SK-N-MC (cell line): ENCODE measurements around the gene ERC2.

ENCODE experiments used
- DNase-seq: peaks from one replicate; pipeline ENCODE4 v3.0.0-alpha.2; 2011; ENCODE audit warnings: low read depth, low spot score
- H3K27ac ChIP-seq: fragments of 200-600 bp; sonication (generic); 2 replicates; pipeline ENCODE4 v1.5.1; 2016; ENCODE audit warnings: mixed run types
- H3K36me3 ChIP-seq: fragments of 200-600 bp; sonication (generic); 2 replicates; pipeline ENCODE4 v1.6.1; 2017; ENCODE audit warnings: antibody characterized with exemption, low read length, mixed read lengths; ENCODE audit not compliant: insufficient read depth
- H3K4me3 ChIP-seq: fragments of 200-600 bp; sonication (generic); 2 replicates; pipeline ENCODE4 v1.5.1; 2016
- H3K9ac ChIP-seq: fragments of 200-600 bp; sonication (generic); 2 replicates; pipeline ENCODE4 v1.8.0; 2017; ENCODE audit warnings: mixed run types, mixed read lengths; ENCODE audit not compliant: insufficient read length
- H3K9me3 ChIP-seq: fragments of 200-600 bp; sonication (generic); 2 replicates; pipeline ENCODE4 v1.6.1; 2017; ENCODE audit warnings: low read depth, mild to moderate bottlenecking, antibody characterized with exemption, low read length, moderate library complexity, mixed read lengths
- EZH2 ChIP-seq: fragments of 200-600 bp; sonication (generic); IDR thresholded peaks from one replicate; pipeline ENCODE4 v1.6.1; 2017; ENCODE audit warnings: antibody characterized with exemption
- FOXP2 ChIP-seq: optimal IDR thresholded peaks from 2 replicates; pipeline ENCODE3; 2011; ENCODE audit warnings: mild to moderate bottlenecking, moderate library complexity; ENCODE audit not compliant: insufficient read depth; ENCODE audit errors: extremely low read length, control extremely low read depth
- POLR2AphosphoS5 ChIP-seq: IDR thresholded peaks from 2 replicates; pipeline ENCODE4 v1.6.1; 2012; ENCODE audit warnings: mild to moderate bottlenecking, low read depth, low read length, borderline replicate concordance

The ERC2 gene

DNA sequence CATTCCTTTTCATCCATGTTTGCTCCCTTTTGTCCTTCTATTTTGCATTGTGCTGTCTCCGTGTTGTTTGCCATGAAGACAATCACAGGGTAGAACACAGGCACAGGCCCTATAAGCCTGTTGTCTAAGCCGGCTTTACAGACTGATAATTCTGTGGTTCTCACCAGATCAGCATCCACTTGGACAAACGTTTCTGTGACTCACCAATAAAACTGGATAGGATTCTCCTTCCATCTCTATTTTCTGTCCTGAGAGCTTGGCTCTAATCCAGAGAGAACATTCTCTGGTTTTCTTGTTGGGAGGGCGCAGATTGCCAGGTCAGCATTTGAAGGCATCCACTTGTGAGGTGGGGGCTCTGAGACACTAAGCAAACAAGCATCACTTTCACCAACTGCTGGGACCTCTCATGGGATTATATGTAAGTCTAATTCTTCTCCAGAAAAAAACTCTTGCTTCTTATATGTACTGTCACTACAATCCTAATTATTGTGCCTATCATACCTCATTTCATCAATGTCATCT, 101.6 kb downstream of the ERC2 start:
- no peak for DNase-seq
- Histone ChIP-seq H3K9me3 (no peaks in the 10 kb centered on the region), H3K4me3 (no peak overlapping the region), H3K36me3 (no peaks in the 10 kb centered on the region), H3K27ac (no peak overlapping the region), H3K9ac (no peak overlapping the region)
- no peak for TF ChIP-seq FOXP2
- no peak for TF ChIP-seq EZH2
- no peak for TF ChIP-seq POLR2AphosphoS5

- H3K4me3 ChIP-seq, result no peak overlapping the region
- TF ChIP-seq FOXP2, result no peak
- TF ChIP-seq EZH2, result no peak
- no peak for TF ChIP-seq POLR2AphosphoS5
- H3K9ac ChIP-seq, result no peak overlapping the region
- no peaks in the 10 kb centered on the region for H3K9me3 ChIP-seq
- no peak overlapping the region for H3K27ac ChIP-seq
- DNase-seq, result no peak
- no peaks in the 10 kb centered on the region for H3K36me3 ChIP-seq
Measured at GRCh38 chr3:56365905-56366640, 102.2 kb downstream of the ERC2 start.

- no peak overlapping the region for H3K9ac ChIP-seq
- DNase-seq, result no peak
- no peak overlapping the region for H3K27ac ChIP-seq
- no peak overlapping the region for H3K4me3 ChIP-seq
- no peaks in the 10 kb centered on the region for H3K36me3 ChIP-seq
- TF ChIP-seq EZH2, result no peak
- H3K9me3 ChIP-seq, result no peaks in the 10 kb centered on the region
Measured at GRCh38 chr3:56364665-56365064, 103.6 kb downstream of the ERC2 start.

DNA sequence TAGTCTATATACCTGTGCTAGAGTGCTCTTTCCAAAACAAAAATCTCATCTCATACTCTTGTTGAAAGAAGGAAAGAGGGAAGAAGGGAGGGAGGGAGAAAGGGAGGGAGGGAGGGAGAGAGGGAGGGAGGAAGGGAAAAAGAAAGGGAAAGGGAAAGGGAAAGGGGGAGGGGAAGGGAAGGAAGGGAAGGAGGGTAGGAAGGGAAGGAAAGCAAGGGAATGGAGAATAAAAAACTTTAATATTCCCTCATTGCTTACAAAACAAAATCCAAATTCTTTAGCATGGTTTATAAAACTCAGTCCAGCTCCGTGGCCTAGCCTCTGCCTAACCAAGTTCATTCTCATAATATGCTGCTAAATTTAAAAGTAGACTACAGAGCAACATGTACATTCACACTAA, 104.5 kb downstream of the ERC2 start:
- H3K9me3 ChIP-seq, result no peaks in the 10 kb centered on the region
- H3K36me3 ChIP-seq, result no peaks in the 10 kb centered on the region
- TF ChIP-seq FOXP2 (no peak), POLR2AphosphoS5 (no peak), EZH2 (no peak)
- no peak overlapping the region for H3K4me3 ChIP-seq
- no peak overlapping the region for H3K9ac ChIP-seq
- no peak overlapping the region for H3K27ac ChIP-seq
- no peak for DNase-seq

DNA sequence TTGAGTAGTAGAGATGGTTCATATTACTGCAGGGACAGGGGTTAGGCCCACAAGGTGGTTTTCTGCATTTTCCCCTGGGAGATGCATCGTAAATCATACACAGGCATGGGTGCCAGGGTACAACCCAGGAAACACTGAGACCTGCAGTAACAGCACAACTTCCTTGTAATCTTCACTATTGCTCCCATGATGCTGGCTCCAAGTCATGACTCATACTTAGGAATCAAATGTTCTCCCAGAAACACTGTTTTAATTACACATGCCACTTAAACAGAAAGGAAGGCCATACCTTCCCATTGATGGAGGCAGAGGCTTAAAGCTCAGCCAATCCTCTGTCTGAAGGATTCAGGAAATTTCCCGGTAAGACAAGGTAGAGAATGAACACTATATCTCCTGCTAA, 106.5 kb downstream of the ERC2 start:
- TF ChIP-seq FOXP2 (no peak), POLR2AphosphoS5 (no peak), EZH2 (no peak)
- Histone ChIP-seq H3K27ac (no peak overlapping the region), H3K9me3 (no peaks in the 10 kb centered on the region), H3K36me3 (no peaks in the 10 kb centered on the region), H3K4me3 (no peak overlapping the region), H3K9ac (no peak overlapping the region)
- no peak for DNase-seq

GRCh38 chr3:56357266-56357665, 111.0 kb downstream of the ERC2 start:
- Histone ChIP-seq H3K36me3 (no peaks in the 10 kb centered on the region), H3K27ac (no peak overlapping the region), H3K9ac (no peak overlapping the region), H3K4me3 (no peak overlapping the region), H3K9me3 (no peaks in the 10 kb centered on the region)
- TF ChIP-seq POLR2AphosphoS5, result no peak
- TF ChIP-seq FOXP2, result no peak
- no peak for DNase-seq

- no peak overlapping the region for H3K9ac ChIP-seq
- no peak for DNase-seq
- no peak overlapping the region for H3K4me3 ChIP-seq
- TF ChIP-seq EZH2 (no peak), FOXP2 (no peak), POLR2AphosphoS5 (no peak)
- H3K27ac ChIP-seq, result no peak overlapping the region
- no peaks in the 10 kb centered on the region for H3K36me3 ChIP-seq
- no peaks in the 10 kb centered on the region for H3K9me3 ChIP-seq
Measured at GRCh38 chr3:56356808-56357207, 111.5 kb downstream of the ERC2 start.

- H3K4me3 ChIP-seq, result no peak overlapping the region
- no peak for TF ChIP-seq FOXP2
- no peak for TF ChIP-seq POLR2AphosphoS5
- TF ChIP-seq EZH2, result no peak
- H3K9me3 ChIP-seq, result no peaks in the 10 kb centered on the region
- H3K36me3 ChIP-seq, result no peaks in the 10 kb centered on the region
- DNase-seq, result no peak
- no peak overlapping the region for H3K9ac ChIP-seq
- H3K27ac ChIP-seq, result no peak overlapping the region
Measured at GRCh38 chr3:56355570-56356185, 112.6 kb downstream of the ERC2 start.
